Measurements from ENCODE around the gene SAC3D1.

SAC3D1 gene

DNA sequence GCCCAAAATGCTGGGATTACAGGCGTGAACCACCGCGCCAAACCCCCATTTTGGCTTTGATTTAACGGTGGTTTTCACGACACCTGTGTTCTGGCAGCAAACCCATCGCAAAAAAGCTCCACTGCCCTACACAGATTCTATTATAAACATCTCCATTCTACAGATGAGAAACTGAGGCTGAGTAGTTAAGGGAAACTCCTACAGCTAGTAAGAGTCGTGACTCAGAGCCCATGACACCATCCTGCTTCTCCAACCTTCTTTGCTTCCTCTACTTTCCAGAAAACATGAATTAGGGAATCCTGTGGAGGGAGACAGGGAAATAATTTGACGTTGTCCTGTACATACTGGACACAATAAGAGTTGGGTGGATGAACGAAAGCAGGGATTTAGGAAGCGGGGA, 14.2 kb upstream of the SAC3D1 start:
- DNase-seq: no peak

DNA sequence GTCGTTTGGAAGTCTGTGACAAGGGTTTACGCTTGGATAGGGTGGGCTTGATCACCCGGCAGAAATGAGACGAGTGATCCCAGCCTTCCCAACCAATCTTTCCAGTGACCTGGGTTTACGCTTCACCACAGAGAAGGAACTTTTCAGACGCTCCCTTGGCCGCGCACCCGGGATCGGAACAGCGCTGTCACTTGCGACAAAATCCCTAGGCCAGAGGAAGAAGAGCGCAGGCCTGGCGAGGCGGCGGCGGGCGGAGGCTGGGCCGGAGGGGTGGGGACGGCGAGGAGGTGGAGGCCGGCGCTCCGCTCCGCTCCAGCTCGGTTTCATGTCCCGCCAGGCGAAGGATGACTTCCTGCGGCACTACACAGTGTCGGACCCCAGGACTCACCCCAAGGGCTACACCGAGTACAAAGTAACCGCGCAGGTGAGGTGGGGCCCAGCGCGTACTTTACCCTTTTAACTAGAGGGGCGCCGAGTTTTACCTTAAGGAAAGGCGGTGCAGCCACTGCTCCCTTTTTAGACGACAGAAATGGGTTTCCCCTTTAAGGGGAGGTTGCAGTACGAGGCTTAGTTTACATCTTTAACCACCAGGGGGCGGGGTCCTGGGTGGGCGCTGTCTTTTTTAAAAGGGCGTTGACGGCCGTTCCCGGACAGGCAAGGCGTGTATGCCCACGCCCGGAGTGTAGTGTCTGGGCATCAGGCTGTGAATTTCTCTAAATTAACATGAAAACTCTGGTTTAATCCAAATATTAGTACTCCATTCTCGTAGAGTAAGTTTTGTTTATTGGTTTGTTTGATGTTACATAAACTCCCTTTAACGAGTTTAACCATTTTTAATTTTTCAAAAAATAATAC, 13.6 kb upstream of the SAC3D1 start, which contains the start of gene SNX15:
Gene SNX15, plus strand, starts transcription at position 227 of the 855 bp plus-strand sequence. Its CDS starts 99 bp downstream, at position 326.
- no peak for DNase-seq

DNA sequence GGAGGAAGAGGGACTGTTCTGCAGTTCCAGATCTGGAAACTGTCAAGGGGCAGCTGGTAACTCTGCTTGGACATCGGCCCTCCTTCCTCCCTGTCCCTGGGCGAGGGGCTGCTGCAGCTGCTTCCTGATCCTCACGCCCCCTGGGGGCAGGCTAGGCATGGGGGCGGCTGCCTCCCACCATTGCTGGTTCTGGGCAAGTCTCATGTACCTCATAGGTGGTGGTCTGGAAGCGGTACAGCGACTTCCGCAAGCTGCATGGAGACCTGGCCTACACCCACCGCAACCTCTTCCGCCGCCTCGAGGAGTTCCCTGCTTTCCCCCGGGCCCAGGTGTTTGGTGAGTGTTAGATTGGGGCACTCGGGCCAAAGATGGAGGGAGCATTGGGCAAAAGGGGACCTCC, 8.8 kb upstream of the SAC3D1 start:
- DNase-seq: no peak

DNA sequence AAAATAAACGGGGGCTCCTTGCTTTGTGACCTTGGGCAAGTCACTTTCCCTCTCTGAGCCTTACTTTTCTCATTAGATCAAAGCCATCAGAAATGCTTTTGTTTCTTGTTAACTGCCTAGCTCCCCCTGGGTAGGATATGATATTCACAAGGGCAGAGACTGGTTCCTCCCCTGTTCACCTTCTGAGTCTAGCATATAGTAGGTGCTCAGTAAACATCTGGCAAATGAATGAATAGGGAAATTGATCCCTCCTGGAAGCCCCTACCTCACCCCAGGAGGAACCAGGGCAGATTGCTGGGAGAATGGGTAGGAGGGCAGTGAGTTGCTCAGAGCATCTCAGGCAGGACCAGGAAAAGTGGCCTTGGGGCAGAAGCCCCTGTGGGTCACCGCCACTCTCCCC, 6.6 kb upstream of the SAC3D1 start:
- no peak for DNase-seq

DNA sequence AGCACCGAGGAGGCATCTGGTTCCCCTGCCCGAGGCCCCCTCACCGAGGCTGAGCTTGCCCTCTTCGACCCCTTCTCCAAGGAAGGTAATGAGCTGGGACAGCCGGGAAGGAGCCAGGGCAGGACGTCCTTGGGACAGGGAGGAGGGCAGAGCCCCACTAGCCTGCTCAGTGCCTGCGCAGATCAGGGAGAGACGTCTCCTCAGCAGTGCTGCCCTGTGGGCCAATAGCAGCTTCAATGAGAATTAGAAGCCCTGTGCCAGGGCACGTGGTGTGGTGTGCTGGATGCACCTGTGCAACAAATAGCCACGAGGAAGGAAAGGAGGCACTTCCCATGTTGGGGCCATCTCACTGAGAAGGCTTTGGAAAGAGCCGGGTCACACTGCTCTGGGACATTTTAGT, 5.4 kb upstream of the SAC3D1 start:
- no peak for DNase-seq

DNA sequence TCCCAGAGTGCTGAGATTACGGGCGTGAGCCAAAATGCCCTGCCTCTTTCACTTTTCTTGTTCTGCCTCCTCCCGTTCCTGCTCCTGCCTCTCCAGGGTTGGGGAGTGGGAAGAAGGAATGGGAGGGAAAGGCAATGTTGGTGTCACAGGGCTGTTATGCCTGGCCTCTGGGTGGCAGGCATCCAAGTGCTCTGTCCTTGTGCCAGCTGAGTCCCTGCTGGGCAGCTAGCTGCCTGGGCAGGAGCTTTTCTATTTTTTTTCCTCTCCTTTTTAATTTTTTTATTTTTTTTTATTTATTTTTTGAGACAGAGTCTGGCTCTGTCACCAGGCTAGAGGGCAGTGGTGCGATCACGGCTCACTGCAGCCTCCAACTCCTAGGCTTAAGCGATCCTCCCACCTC, 4.1 kb upstream of the SAC3D1 start:
- no peak for DNase-seq

DNA sequence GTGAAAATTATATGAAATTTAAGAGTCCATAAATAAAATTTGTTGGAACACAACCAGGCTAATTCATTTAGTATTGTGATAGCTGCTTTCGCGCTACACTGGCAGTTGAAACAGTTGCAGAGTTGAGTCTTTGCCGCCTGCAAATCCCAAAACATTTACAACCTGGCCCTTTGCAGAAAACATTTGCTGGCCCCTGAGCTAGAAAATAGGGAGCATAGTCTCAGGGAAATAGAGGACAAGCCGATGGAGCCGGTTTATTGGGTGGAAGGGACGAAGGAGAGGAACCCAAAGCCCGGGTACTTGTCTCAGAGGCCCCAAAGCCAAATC, 527 bp upstream of the SAC3D1 start:
- DNase-seq: no peak

DNA sequence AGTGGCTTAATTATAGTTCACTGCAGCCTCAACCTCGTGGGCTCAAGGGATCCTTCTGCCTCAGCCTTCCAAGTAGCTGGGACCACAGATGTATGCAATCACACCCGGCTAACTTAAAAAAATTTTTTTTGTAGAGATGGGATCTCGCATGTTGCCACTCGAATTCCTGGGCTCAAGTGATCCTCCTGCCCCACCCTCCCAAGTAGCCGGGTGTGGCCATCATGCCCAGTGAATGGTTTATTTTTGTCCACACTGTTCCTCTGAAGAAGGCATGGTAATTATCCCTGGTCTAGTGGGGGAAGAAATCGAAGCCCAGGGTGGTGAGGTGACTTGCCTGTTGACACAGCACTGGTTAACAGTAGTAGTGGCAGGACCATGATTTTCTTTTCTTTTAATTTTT, 1.9 kb downstream of the SAC3D1 start:
- DNase-seq: no peak

DNA sequence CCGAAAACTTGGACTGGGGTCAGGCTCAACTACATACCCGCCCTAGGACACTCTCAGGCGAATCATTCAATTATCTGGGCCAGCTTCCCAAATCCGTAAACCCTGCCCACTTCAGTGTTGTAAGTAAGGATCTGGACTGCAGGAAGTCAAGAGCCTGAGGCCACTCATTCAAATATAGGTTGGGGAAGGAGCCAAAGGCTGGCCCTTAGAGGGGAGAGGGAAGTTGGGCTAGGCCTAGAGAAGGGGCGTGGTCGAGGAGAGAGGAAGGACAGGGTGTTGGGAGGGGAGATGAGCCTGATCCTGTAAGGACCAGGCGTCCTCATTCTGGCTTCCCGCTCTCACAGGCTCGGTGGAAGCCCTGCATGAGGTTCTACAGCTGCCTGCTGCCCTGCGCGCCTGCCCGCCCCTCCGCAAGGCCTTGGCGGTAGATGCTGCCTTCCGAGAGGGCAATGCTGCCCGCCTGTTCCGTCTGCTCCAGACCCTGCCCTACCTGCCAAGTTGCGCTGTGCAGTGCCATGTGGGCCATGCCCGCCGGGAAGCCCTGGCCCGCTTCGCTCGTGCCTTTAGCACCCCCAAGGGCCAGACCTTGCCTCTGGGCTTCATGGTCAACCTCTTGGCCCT, 3.0 kb downstream of the SAC3D1 start:
- no peak for DNase-seq

DNA sequence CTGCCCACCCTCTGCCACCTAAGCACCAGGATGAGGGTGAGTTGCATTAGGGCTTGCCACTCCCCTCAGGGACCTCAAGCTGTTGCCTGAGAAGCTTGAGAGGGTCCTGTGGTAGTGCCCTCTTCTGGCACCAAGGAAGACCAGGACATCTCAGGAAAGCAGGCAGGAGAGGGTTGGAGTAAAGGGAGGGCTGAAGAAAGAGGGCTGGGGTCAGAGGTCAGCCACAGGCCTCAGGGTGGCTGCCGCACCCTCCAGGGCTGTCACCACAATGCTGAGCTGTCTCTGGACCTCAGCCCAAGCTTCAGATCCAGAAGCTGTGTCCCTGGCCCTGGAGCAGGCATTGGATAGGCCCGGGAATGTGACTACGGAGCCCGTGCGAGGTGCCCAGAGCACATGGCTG, 4.1 kb downstream of the SAC3D1 start:
- no peak for DNase-seq

DNA sequence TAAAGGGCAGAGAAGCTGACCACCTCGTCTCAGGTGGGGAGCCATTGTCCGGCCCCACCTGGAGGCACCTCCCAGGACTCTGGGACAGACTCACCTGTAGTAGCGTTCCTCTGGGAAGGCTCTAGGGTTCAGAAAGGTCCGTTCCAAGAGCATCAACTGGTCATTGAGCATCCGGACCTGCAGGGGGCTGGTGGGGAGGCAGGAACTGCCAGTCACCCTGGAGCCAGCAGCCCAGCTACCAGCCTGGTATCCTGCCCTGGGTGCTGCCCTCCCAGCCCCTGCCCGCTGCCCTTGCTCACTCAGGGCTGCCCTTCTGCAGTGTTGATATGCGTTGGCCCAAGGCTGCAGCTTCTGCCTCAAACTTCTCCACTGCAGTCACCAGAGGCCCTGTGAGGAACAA, 4.7 kb downstream of the SAC3D1 start:
- no peak for DNase-seq

DNA sequence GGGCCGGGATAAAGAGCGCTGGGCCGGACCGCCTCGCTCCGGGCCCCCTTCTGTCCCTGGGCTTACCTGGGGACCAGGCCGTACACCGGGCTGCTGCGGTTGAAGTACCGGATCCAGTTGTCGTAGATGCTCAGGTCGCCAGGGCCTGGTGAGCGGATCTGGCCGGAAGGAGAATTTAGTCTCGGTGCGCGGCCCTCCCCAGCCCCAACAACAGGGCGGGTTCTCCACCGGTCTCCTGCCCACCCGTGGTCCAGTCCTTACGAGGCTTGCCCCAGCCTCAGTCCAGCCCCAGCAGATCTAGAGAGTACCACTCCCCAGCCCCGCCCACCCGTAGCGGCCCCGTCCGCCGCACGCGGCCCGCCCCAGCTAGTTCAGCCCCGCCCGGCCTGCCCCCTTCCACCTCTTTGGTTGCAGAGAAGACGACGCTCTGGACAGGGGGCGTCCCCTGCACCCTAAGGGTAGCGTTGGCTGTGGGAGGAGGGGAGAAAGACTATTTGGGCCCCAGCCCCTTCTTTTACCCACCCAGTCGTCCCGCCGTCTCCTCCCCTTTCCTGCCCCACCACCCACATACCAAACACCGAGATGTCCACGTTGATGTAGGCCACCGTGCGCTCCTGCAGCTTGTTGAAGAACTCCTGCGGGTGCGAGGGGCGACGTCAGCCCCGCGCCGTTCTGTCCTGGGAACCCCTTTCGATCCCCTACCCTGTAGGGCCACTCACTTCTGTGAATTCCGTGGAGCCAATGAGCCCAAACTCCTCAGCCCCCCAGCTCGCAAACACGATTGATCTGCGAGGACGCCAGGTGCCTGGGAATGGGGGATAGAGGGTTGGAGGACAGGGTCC, 6.8 kb downstream of the SAC3D1 start:
- no peak for DNase-seq

DNA sequence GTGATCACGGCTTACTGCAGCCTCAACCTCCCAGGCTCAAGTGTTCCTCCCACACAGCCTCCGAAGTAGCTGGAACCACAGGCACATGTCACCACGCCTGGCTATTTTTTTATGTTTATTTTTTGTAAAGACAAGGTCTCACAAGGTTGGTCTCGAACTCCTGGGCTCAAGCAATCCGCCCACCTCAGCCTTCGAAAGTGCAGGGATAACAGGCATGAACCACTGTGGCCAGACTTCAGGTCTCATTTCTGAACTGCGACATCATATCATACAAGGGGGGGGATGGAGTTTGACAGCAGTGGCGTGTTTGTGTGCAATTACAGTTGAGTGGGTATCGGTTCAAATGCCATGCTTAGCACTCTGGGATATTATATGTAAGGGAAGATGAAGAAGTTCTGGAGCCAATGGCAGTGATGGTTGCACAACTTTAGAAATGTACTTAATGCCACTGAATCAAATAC, 10.4 kb downstream of the SAC3D1 start:
- no peak for DNase-seq

DNA sequence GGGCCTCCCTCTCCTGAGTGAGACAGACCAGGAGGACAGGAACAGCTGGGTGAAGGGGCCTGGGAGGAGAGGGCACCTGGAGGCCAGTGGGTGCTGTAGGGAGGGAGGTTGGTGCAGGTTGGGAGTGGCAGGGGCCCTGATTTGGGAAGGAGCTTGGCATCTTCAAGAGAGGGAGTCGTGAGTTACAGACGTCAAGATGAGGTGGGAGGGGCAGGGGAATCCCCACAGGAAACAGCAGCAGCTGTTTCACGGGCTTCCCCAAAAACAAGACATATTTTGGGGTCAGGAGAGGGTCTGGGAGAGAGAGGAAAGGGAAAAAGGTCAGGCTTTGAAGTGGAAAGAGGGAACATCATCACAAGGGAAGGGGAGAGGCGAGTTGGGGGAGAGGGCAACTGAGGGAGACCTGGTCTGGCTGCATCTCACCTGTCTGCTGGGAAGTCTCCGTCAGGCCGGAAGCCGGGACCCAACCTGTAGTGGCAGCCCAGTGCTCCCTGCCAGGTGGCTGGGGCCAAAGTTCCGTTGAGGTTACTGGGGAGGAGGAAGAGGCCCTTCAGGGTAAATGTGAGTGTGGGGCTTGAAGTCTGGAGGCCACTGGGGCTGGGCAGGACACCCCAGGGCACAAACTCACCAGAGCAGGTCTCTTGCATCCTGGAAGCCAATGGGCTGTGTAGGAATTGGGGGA, 13.0 kb downstream of the SAC3D1 start:
- no peak for DNase-seq

DNA sequence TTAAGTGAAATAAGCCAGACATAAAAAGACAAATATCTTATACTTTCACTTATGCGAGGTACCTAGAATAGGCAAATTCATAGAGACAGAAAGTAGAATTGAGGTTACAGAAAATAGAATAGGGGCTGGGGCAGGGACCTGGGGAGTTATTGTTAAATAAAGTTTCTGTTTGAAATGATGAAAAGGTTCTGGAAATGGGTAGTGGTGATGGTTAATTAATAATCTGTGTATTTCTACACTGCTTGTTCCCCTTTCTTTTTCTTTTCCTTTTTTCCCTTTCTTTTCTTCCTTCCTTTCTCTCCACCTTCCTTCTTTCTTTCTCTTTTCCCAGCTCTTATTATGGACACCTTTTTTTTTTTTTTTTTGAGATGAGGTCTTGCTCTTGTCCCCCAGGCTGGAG, 14.5 kb downstream of the SAC3D1 start:
- DNase-seq: no peak

DNA sequence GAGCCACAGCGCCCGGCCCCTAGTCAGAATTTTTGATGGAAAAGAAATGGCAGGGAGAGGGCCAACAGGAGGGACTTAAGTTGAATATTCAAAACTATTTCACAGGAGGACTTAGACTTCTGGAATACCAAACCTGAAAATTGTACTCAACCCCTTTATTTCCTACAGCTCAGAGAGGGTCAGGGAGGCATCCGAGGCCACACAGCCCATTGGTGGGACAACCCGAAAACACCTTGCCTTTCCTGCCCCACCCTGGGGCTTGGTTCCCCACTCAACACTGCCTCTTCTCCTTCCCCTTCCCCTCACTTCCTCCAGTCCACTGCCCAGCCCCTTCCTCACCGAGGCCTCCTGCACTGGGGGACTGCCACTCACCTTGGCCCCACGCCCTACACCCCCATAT, 16.0 kb downstream of the SAC3D1 start:
- DNase-seq: no peak

DNA sequence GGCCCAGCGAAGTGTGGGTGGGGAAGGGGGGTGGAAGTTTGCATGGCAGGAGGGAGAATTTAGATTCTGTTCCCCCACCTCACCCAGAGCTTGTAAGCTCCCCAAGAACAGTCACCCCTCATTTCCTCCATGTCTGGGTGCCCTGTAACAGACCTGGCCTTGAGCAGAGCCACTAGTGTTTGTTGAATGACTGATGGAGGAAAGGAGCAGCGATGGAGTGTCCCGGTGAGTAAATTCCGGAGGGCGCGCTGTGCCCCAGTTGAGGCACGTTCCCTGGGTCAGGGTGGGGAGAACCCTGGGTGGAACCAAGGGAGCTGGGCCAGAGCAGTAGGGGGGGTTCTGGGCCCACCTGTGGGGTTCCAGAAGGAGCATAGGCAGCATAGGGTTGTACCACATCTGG, 16.5 kb downstream of the SAC3D1 start:
- no peak for DNase-seq

DNA sequence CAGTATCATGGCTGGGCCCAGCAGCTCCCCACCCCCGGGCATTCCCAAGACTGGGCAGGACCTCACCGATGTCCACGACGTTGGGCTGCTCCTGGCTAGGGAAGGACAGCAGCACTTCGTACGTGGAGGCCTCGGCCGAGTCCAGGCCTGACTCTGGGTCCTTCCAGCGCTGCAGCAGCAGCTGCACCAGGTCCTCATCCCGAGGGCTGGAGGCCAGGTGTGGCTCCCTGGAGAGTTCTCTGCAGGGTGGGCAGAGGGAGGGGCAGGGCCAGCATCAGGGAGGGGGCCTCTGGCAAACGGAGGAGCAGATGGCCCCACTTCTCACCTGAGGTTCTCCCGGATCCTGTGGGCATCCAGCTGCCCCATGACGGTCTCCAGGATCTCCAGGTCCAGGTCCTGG, 17.0 kb downstream of the SAC3D1 start:
- no peak for DNase-seq

DNA sequence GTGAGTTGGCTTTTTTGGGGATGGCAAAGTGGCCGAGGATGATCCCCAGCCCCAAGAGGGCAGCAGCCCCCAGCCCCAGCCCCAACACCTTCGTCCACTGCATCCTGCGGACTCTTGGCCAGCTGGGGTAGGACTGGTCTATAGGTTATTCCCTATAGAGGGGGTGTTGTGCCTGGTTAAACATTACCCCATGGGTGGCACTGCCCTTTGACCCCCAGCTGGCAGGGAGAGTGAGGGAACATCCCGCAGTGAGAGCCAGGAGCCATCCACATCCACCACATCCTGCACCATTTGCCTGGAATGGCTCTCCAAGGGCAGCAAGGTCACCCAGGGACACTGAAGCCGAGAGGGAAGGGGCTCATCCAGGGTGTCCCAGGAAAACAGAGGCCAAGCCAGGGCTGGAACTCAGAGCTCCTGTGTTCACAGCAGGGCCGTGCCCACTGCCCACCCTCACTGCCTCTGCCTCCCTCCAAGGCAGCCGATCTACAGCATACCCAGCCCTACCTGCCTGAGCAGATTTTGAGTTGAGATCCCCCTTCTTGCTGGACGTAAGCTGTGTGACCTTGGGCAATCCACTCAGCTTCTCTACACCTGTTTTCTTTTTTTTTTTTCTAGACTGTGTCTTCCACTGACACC, 17.5 kb downstream of the SAC3D1 start, which contains the start of gene NAALADL1:
Gene NAALADL1, minus strand, starts transcription at position 135 of the 636 bp plus-strand sequence. Its CDS starts 32 bp downstream, at position 103.
- no peak for DNase-seq

DNA sequence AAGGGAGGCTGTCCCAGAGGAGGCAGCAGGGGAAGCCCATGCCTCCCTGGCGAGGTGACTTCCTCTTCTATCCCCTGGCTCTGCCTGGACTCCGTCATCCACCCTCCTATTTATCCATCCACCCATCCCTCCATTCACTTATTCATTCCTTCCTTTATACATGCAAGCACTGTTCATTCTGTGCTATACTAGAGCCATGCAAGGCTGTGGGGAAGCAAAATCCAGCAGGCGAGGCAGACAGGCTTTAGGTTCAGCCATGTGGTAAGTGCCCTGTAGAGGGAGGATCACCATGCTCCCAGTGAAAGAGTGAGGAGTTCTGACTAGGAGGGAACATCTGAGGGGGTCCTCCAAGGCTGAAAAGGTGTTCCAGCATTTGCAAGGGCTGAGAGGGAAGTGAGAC, 18.5 kb downstream of the SAC3D1 start:
- no peak for DNase-seq

DNA sequence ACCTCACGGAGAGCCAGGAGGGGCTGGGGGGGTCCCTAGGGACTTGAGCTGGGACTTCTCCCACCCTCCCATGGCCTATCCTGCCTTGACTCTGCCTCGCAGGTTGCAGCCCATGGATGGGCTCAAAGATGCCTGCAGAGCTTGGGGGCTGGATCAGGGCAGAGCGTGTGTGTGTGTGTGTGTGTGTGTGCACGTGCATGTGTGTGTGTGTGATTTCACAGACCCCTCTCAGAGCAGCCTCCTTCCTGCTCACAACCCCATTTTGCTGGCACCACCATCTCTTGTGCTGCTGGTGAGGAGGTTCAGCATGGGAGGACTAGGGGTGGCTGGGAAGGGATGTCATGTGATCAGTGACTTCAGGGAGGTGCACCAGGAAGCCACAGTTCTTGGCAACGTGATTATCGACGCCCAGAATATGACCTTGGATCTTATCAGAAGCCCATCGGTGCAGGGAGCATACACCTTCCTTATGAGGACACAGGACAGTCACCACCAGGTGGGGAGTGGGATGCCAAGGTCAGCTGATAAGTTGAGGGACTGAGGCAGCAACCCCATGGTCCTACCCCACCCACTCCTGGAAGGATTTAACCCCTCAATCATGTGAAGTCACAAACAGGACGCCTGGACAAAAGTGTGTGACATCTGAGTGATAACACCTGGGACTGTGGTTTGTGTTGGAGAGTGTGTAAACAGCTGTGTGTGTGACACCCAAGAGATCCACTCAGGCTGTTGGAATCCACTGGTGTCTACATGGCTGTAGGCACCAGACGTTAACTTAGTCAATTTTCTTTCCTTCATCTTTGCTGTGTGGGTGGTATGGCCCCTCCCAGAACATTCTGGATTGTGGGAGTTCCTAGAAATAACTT, 19.2 kb downstream of the SAC3D1 start:
- DNase-seq: no peak

Data from cortex of kidney (tissue), 1 donor.